AG04450 (cell line): ENCODE data around the gene DOCK8. TPM values are rescaled to one million over a fixed set of nuclear protein-coding genes. Genes with fewer than 3 reads are reported as not detected.

Source experiments
- CTCF ChIA-PET: fragments of 300-600, 350-600 bp; formaldehyde crosslinking; extraction: SDS; loops from one replicate; lab custom pipeline; 2022; ENCODE audit warnings: antibody characterized with exemption, inconsistent platforms; lab: Charles Lee
- POLR2A ChIA-PET: fragments of 350-600 bp; formaldehyde crosslinking; extraction: SDS; loops from one replicate; lab custom pipeline; 2021; ENCODE audit warnings: antibody characterized with exemption, inconsistent platforms; lab: Yijun Ruan, JAX
- DNase-seq: peaks from one replicate; pipeline ENCODE4 v3.0.0-alpha.2; 2011; ENCODE audit warnings: low read depth, low spot score
- H3K27ac ChIP-seq: one replicate; pipeline ENCODE4 v1.5.1; 2012; ENCODE audit warnings: low read depth, low read length, control low read depth
- H3K27me3 ChIP-seq: one replicate; pipeline ENCODE4 v1.6.0; 2012; ENCODE audit warnings: low read length; ENCODE audit not compliant: control insufficient read depth, insufficient read depth
- H3K4me3 ChIP-seq: 2 replicates; pipeline ENCODE4 v1.5.1; 2011; ENCODE audit warnings: mild to moderate bottlenecking, low read depth, low read length, control low read depth
- H3K9me3 ChIP-seq: 2 replicates; pipeline ENCODE4 v1.5.1; 2012; ENCODE audit warnings: low read length; ENCODE audit not compliant: control insufficient read depth, insufficient read depth
- CTCF ChIP-seq: IDR thresholded peaks from 2 replicates; pipeline ENCODE4 v1.5.1; 2011; ENCODE audit warnings: low read depth, low read length, control low read depth, inconsistent platforms
- polyA plus RNA-seq: library from polyadenylated mRNA; depleted of rRNA; stranded (reverse); fragments of >200 nt; gene quantifications from 2 replicates; pipeline ENCODE4 v1.2.3, GENCODE V29; 2011

DOCK8 gene
- polyA plus RNA-seq, 1 experiment, result not detected

- CTCF ChIA-PET, result interaction anchor here (1.0 to 1.5 kb wide), 3 partner anchors 16 to 120 kb away, joined by 3 to 5 read pairs (median 4); no protein-coding TSS in a partner anchor
- Histone ChIP-seq H3K9me3 (peaks cover 4% of the 10 kb centered on the region; the same call in 1 of the 2 replicates), H3K27me3 (peaks cover 19% of the 10 kb centered on the region), H3K27ac (no peak overlapping the region), H3K4me3 (no peak overlapping the region)
- TF ChIP-seq CTCF, result no peak
- DNase-seq, result no peak
- POLR2A ChIA-PET, result no interaction called here
Observed at GRCh38 chr9:503326-503725, 288.7 kb downstream of the DOCK8 start.

GRCh38 chr9:503881-504852 is 289.5 kb downstream of the DOCK8 start, which contains the start of gene KANK1:
Gene KANK1, plus strand, starts transcription at chr9:504695.
- Histone ChIP-seq H3K27me3 (peaks cover 19% of the 10 kb centered on the region), H3K9me3 (peaks cover 4% of the 10 kb centered on the region; the same call in 1 of the 2 replicates), H3K27ac (no peak within 1 kb of the TSS), H3K4me3 (peak within 1 kb of the TSS; percentile 50)
- ChIA-PET CTCF (interaction anchor here (0.7 to 1.5 kb wide), 3 partner anchors 29 to 121 kb away, joined by 3 to 4 read pairs (median 3); no protein-coding TSS in a partner anchor), POLR2A (no interaction called here)
- no peak for DNase-seq
- no peak for TF ChIP-seq CTCF

- POLR2A ChIA-PET, result no interaction called here
- no peak for TF ChIP-seq CTCF
- Histone ChIP-seq H3K27me3 (peaks cover 19% of the 10 kb centered on the region), H3K27ac (no peak overlapping the region), H3K4me3 (peak overlapping the region; percentile 50; the same call in 1 of the 2 replicates), H3K9me3 (peaks cover 4% of the 10 kb centered on the region; the same call in 1 of the 2 replicates)
- no peak for DNase-seq
- CTCF ChIA-PET, result interaction anchor here (0.7 to 1.5 kb wide), 2 partner anchors 28 to 122 kb away, joined by 3 to 4 read pairs; no protein-coding TSS in a partner anchor
Observed at GRCh38 chr9:504921-505740, 290.5 kb downstream of the DOCK8 start.

GRCh38 chr9:505741-506059 is 291.0 kb downstream of the DOCK8 start:
- POLR2A ChIA-PET, result no interaction called here
- peaks cover 19% of the 10 kb centered on the region for H3K27me3 ChIP-seq
- CTCF ChIA-PET, result no interaction called here
- peaks cover 4% of the 10 kb centered on the region; the same call in 1 of the 2 replicates for H3K9me3 ChIP-seq
- no peak for TF ChIP-seq CTCF
- H3K27ac ChIP-seq, result no peak overlapping the region
- DNase-seq, result no peak
- no peak overlapping the region for H3K4me3 ChIP-seq
